SK-N-MC (cell line): ENCODE data around the gene ZMYND10.

Experiments used
- EZH2 ChIP-seq: fragments of 200-600 bp; sonication (generic); IDR thresholded peaks from one replicate; pipeline ENCODE4 v1.6.1; 2017; ENCODE audit warnings: antibody characterized with exemption
- FOXP2 ChIP-seq: optimal IDR thresholded peaks from 2 replicates; pipeline ENCODE3; 2011; ENCODE audit warnings: mild to moderate bottlenecking, moderate library complexity; ENCODE audit not compliant: insufficient read depth; ENCODE audit errors: extremely low read length, control extremely low read depth
- POLR2AphosphoS5 ChIP-seq: IDR thresholded peaks from 2 replicates; pipeline ENCODE4 v1.6.1; 2012; ENCODE audit warnings: mild to moderate bottlenecking, low read depth, low read length, borderline replicate concordance

- TF ChIP-seq POLR2AphosphoS5 (no peak), EZH2 (no peak), FOXP2 (no peak)
Observed at GRCh38 chr3:50388720-50389413, 43.3 kb upstream of the ZMYND10 start.
